SU-DHL-6 (cell line): ENCODE measurements around the gene CDK6.

Experiments used
- H2AFZ ChIP-seq: fragments of 200-600 bp; sonication (generic); 2 replicates; pipeline ENCODE4 v1.6.1; 2014; ENCODE audit warnings: low read depth, mild to moderate bottlenecking, moderate library complexity, mixed read lengths, antibody characterized with exemption, low read length; ENCODE audit not compliant: severe bottlenecking
- H3F3A ChIP-seq: fragments of 200-600 bp; shearing (Covaris generic); 2 replicates; pipeline ENCODE4 v1.6.0; 2016; ENCODE audit warnings: antibody characterized with exemption, mild to moderate bottlenecking; ENCODE audit not compliant: insufficient read depth
- H3K27ac ChIP-seq: fragments of 200-600 bp; sonication (generic); 2 replicates; pipeline ENCODE4 v1.5.1; 2016; ENCODE audit warnings: low read depth, mild to moderate bottlenecking, low read length, moderate library complexity, mixed read lengths
- H3K27me3 ChIP-seq: fragments of 200-600 bp; sonication (generic), shearing (Covaris generic); 2 replicates; pipeline ENCODE4 v1.6.0; 2014; ENCODE audit warnings: mild to moderate bottlenecking, low read length
- H3K36me3 ChIP-seq: fragments of 200-600 bp; sonication (generic); 2 replicates; pipeline ENCODE4 v1.6.1; 2014; ENCODE audit warnings: mild to moderate bottlenecking, low read length, mixed read lengths
- H3K4me2 ChIP-seq: fragments of 300-600, 200-600 bp; shearing (Covaris generic), sonication (generic); 2 replicates; pipeline ENCODE4 v1.6.0; 2014; ENCODE audit warnings: low read length, low read depth, mild to moderate bottlenecking; ENCODE audit not compliant: poor library complexity, severe bottlenecking
- H3K4me3 ChIP-seq: fragments of 200-600 bp; sonication (generic); 2 replicates; pipeline ENCODE4 v1.5.1; 2014; ENCODE audit warnings: antibody characterized with exemption, low read length, mild to moderate bottlenecking, mixed read lengths; ENCODE audit not compliant: insufficient read depth, poor library complexity, severe bottlenecking
- H3K79me2 ChIP-seq: fragments of 200-600 bp; sonication (generic); 2 replicates; pipeline ENCODE4 v1.6.1; 2014; ENCODE audit warnings: mild to moderate bottlenecking, low read length, moderate library complexity; ENCODE audit not compliant: insufficient read depth
- H3K9ac ChIP-seq: fragments of 200-600 bp; sonication (generic); 2 replicates; pipeline ENCODE4 v1.7.0; 2014; ENCODE audit warnings: mild to moderate bottlenecking, low read length
- H3K9me2 ChIP-seq: fragments of 200-600 bp; sonication (generic); replicated peaks from 2 replicates; pipeline ENCODE4 v1.6.1; 2014; ENCODE audit warnings: low read length; ENCODE audit not compliant: insufficient read depth
- H3K9me3 ChIP-seq: fragments of 200-600 bp; sonication (generic); 2 replicates; pipeline ENCODE4 v1.6.1; 2014; ENCODE audit warnings: low read length, mixed read lengths; ENCODE audit not compliant: insufficient read depth
- H4K20me1 ChIP-seq: fragments of 200-600 bp; sonication (generic); 2 replicates; pipeline ENCODE4 v1.6.1; 2014; ENCODE audit warnings: low read depth, mild to moderate bottlenecking, antibody characterized with exemption, low read length, moderate library complexity, mixed read lengths
- CTCF ChIP-seq: fragments of 200-600 bp; sonication (generic); IDR thresholded peaks from one replicate; pipeline ENCODE4 v1.5.1; 2017; ENCODE audit warnings: antibody characterized with exemption, mild to moderate bottlenecking, low read length, moderate library complexity; ENCODE audit not compliant: insufficient read depth, poor library complexity, severe bottlenecking
- EZH2phosphoT487 ChIP-seq: fragments of 200-600 bp; sonication (generic), shearing (Covaris generic); conservative IDR thresholded peaks from 2 replicates; pipeline ENCODE4 v1.6.1; 2018; ENCODE audit warnings: mild to moderate bottlenecking, antibody characterized with exemption, low read length, moderate library complexity, mixed read lengths

The CDK6 gene

DNA sequence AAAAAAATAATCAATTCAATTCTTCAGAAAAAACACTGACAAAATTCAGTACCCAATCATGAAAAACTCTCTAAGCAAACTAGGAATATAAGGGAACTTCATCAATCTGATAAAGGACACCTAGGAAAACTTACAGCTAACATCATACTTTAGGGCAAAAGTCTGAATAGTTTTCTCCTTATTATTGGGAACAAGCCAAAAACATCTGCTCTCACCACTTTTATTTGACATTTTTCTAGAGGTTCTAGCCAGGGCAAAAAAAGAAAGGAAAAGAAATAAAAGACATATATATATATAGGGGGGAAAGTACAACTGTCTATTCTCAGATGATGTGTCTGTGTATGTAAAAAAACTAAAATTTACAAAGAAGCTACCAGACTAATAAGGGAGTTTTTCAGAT lies 19.0 kb downstream of the CDK6 start:
- Histone ChIP-seq H3K27ac (peak overlapping the region; percentile 6; the same call in 1 of the 2 replicates), H3K9me3 (peaks cover 5% of the 10 kb centered on the region; the same call in 1 of the 2 replicates), H3K79me2 (peaks cover 91% of the 10 kb centered on the region), H3K36me3 (peaks cover 13% of the 10 kb centered on the region; the same call in 1 of the 2 replicates), H3K9ac (no peak overlapping the region), H2AFZ (no peak overlapping the region), H3K27me3 (no peaks in the 10 kb centered on the region), H3K9me2 (no peaks in the 10 kb centered on the region), H3K4me2 (peak overlapping the region; percentile 15), H3F3A (peaks cover 24% of the 10 kb centered on the region), H4K20me1 (no peaks in the 10 kb centered on the region), H3K4me3 (no peak overlapping the region)
- TF ChIP-seq CTCF: no peak

DNA sequence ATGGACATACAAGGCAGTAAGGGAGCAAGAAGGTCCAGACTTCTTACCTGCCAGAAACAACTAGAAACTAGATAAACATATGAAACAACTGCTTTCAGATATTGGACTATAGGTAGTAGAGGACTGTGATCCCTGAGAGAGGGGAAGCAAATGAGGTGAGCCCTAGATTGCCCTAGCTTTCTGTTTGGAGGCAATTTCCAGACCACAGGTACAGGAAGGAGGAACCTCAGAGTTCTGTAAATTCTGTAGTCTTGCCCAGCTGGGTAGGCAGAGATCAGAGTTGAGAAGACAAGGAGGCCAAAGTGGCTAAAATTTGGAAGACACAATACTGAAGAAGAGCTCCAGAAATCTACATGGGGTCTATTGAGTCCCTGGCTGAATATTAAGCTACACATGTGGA lies 21.0 kb downstream of the CDK6 start:
- H4K20me1 ChIP-seq: no peaks in the 10 kb centered on the region
- H3K27ac ChIP-seq: peak overlapping the region; percentile 38
- H3K27me3 ChIP-seq: no peaks in the 10 kb centered on the region
- peaks cover 25% of the 10 kb centered on the region for H3F3A ChIP-seq
- H3K9me3 ChIP-seq: peaks cover 5% of the 10 kb centered on the region; the same call in 1 of the 2 replicates
- H3K36me3 ChIP-seq: peaks cover 13% of the 10 kb centered on the region; the same call in 1 of the 2 replicates
- no peak for TF ChIP-seq CTCF
- TF ChIP-seq EZH2phosphoT487: no peak
- no peak overlapping the region for H2AFZ ChIP-seq
- peaks cover 93% of the 10 kb centered on the region for H3K79me2 ChIP-seq
- no peaks in the 10 kb centered on the region for H3K9me2 ChIP-seq
- no peak overlapping the region for H3K9ac ChIP-seq
- H3K4me3 ChIP-seq: no peak overlapping the region
- peak overlapping the region; percentile 4 for H3K4me2 ChIP-seq

DNA sequence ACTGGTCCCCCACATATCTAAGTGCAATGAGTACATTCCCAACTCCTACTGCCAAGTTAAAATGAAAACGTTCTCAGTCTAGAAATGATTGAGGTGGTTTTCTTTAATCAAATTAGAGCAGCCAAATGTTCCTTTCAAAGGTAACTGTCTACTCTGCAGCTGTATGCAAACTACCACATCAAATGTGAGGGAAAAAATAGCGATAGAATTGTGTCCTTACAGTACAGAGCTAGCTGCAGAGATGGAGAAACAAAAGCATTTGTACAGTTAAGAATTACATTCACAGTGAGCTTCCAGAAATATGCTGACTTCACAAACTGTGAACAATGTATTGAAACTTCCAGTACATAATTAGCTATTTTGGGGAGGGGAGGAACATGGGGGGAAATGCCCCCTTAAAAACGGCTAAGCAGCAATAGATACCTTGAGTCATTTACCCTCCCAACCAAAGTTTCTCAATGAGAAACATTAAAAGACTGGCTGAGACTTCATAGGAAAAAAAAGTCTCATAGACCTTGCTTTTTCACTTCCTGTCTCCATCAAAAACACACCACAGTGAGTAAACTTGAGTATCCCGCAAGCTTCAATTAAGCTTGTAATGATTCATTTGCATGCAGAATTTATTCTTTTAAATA lies 22.9 kb downstream of the CDK6 start:
- Histone ChIP-seq H4K20me1 (no peaks in the 10 kb centered on the region), H3K9me2 (no peaks in the 10 kb centered on the region), H3K9me3 (peaks cover 5% of the 10 kb centered on the region; the same call in 1 of the 2 replicates), H3K27me3 (no peaks in the 10 kb centered on the region), H3K79me2 (peaks cover 90% of the 10 kb centered on the region), H3K4me3 (peak overlapping the region; percentile 22), H3F3A (peaks cover 28% of the 10 kb centered on the region), H3K9ac (peak overlapping the region; percentile 39), H3K27ac (peak overlapping the region; percentile 93), H2AFZ (no peak overlapping the region), H3K36me3 (peaks cover 13% of the 10 kb centered on the region; the same call in 1 of the 2 replicates), H3K4me2 (peak overlapping the region; percentile 74)
- TF ChIP-seq CTCF (no peak), EZH2phosphoT487 (no peak)
